ENCODE measurements around the gene WDR36. TPM values are rescaled to one million over a fixed set of nuclear protein-coding genes. Genes with fewer than 3 reads are reported as not detected.

Gene WDR36
- total RNA-seq, 1 donor from 2014 or later: 27.5 TPM

DNA sequence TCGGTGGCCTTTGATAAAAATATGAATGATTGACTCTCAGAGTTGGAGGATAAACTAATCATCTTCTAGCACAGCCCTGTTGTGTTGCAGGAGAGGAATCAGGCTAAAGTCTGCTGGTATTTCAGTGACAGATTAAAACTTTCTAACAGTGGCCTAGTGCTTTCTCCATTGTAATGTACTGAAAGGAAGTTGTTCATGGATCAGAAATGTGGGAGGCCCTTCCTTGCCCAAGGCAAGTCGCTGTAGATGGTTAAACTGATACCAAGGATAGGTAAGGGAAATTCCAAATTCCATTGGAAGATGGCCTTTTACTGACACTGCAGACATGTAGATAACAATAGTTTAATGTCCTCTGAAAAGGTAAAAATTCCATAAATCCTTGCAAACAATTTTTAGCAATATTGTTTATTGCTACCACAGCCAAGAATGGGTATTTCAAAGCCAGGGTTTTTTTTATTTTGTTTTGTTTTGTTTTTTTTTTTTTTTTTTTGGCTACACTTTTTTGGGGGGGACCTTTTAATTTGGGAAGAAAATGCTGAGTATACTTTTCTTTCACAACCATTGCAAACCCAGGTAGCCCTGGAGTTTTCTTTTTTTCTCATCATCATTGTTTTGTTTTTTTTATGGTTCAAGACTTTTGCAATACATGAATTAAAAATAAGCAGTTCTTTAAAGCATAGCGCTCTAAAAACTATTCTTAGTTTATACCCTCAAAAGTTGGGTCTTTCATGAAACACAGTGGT lies 35.5 kb downstream of the WDR36 start:
- H3K27ac ChIP-seq: no peak overlapping the region
- TF ChIP-seq POLR2A (IDR thresholded peaks at IDR 0.05): no peak
- TF ChIP-seq CTCF (IDR thresholded peaks at IDR 0.05): no peak
- no peak for TF ChIP-seq POLR2AphosphoS5 (IDR thresholded peaks at IDR 0.05; ENCODE audit: insufficient read depth in 1 of 2, low read depth in 1 of 2)
- intact Hi-C loops (cut with DNase I): no loop called here

GRCh38 chr5:111129938-111130337 lies 37.8 kb downstream of the WDR36 start:
- peaks cover 0 to 9% of the 10 kb centered on the region in 2 donors for H3K36me3 ChIP-seq
- TF ChIP-seq POLR2AphosphoS5 (IDR thresholded peaks at IDR 0.05; ENCODE audit: insufficient read depth in 1 of 2, low read depth in 1 of 2): no peak
- TF ChIP-seq POLR2A (IDR thresholded peaks at IDR 0.05): no peak
- TF ChIP-seq CTCF (IDR thresholded peaks at IDR 0.05): no peak
- no peaks in the 10 kb centered on the region for H3K4me1 ChIP-seq
- H3K4me3 ChIP-seq: no peak overlapping the region
- DNase-seq (ENCODE audit: extremely low spot score in 2 of 2): no peak
- no peak overlapping the region for H3K27ac ChIP-seq
- no peaks in the 10 kb centered on the region for H3K27me3 ChIP-seq
- H3K9me3 ChIP-seq: no peaks in the 10 kb centered on the region
- intact Hi-C loops (cut with DNase I): no loop called here

More for the DNA sequence above, 35.5 kb downstream of the WDR36 start:
- no peaks in the 10 kb centered on the region for H3K4me1 ChIP-seq
- H3K36me3 ChIP-seq: peaks cover 0 to 24% of the 10 kb centered on the region in 2 donors
- no peak overlapping the region for H3K4me3 ChIP-seq
- DNase-seq (ENCODE audit: extremely low spot score in 2 of 2): no peak
- no peaks in the 10 kb centered on the region for H3K9me3 ChIP-seq
- H3K27me3 ChIP-seq: no peaks in the 10 kb centered on the region

DNA sequence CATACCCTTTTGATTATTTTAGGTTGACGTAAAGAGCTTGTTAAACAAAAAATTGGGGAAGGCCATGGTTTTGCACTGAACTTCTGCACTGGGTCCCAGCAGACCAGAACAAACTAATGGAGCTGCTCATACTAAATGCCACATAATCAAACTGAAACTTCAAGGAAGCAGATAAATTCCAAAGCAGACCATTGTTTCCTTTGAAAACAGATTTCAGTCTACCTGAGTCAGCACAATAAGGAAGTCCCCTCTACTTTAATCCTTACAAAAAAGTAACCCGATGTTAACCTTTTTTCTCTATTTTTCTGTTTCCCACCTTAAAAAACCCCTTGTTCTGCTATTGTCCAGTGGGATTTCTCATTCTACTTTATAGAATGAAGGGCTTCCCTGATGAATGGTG lies 39.2 kb downstream of the WDR36 start:
- intact Hi-C loops (cut with DNase I): no loop called here

GRCh38 chr5:111132076-111132475 lies 39.9 kb downstream of the WDR36 start:
- Histone ChIP-seq H3K9me3 (no peaks in the 10 kb centered on the region), H3K27me3 (no peaks in the 10 kb centered on the region), H3K27ac (no peak overlapping the region), H3K4me3 (no peak overlapping the region), H3K4me1 (no peaks in the 10 kb centered on the region), H3K36me3 (peaks cover 0 to 9% of the 10 kb centered on the region in 2 donors)
- no peak for DNase-seq (ENCODE audit: extremely low spot score in 2 of 2)
- intact Hi-C loops (cut with DNase I): no loop called here
- TF ChIP-seq CTCF (IDR thresholded peaks at IDR 0.05) (no peak), POLR2AphosphoS5 (IDR thresholded peaks at IDR 0.05; ENCODE audit: insufficient read depth in 1 of 2, low read depth in 1 of 2) (no peak), POLR2A (IDR thresholded peaks at IDR 0.05) (no peak)

More for the DNA sequence above, 39.2 kb downstream of the WDR36 start:
- DNase-seq (ENCODE audit: extremely low spot score in 2 of 2): no peak
- no peaks in the 10 kb centered on the region for H3K27me3 ChIP-seq
- no peaks in the 10 kb centered on the region for H3K9me3 ChIP-seq
- TF ChIP-seq CTCF (IDR thresholded peaks at IDR 0.05) (no peak), POLR2AphosphoS5 (IDR thresholded peaks at IDR 0.05; ENCODE audit: insufficient read depth in 1 of 2, low read depth in 1 of 2) (no peak), POLR2A (IDR thresholded peaks at IDR 0.05) (no peak)
- H3K36me3 ChIP-seq: peaks cover 0 to 9% of the 10 kb centered on the region in 2 donors
- H3K27ac ChIP-seq: no peak overlapping the region
- H3K4me1 ChIP-seq: no peaks in the 10 kb centered on the region
- no peak overlapping the region for H3K4me3 ChIP-seq

- no peak for DNase-seq (ENCODE audit: extremely low spot score in 2 of 2)
- no peak overlapping the region for H3K4me3 ChIP-seq
- TF ChIP-seq POLR2A (IDR thresholded peaks at IDR 0.05) (no peak), POLR2AphosphoS5 (IDR thresholded peaks at IDR 0.05; ENCODE audit: insufficient read depth in 1 of 2, low read depth in 1 of 2) (no peak), CTCF (IDR thresholded peaks at IDR 0.05) (no peak)
- no peaks in the 10 kb centered on the region for H3K9me3 ChIP-seq
- no peaks in the 10 kb centered on the region for H3K27me3 ChIP-seq
- H3K27ac ChIP-seq: no peak overlapping the region
- intact Hi-C loops (cut with DNase I): no loop called here
- H3K4me1 ChIP-seq: no peaks in the 10 kb centered on the region
- H3K36me3 ChIP-seq: peaks cover 0 to 4% of the 10 kb centered on the region in 2 donors
Measured at GRCh38 chr5:111132731-111133435, 40.7 kb downstream of the WDR36 start.

Measured in vagina (tissue), 2 donors.